HL-60 (cell line): ENCODE measurements around the gene KLC3.

Experiments
- GABPA ChIP-seq: IDR thresholded peaks from 2 replicates; pipeline ENCODE4 v1.6.1; 2012; ENCODE audit warnings: low read depth
- POLR2AphosphoS5 ChIP-seq: IDR thresholded peaks from 2 replicates; pipeline ENCODE4 v1.6.1; 2012; ENCODE audit warnings: low read depth
- SPI1 ChIP-seq: IDR thresholded peaks from 2 replicates; pipeline ENCODE4 v1.6.1; 2012; ENCODE audit warnings: low read depth, mild to moderate bottlenecking, borderline replicate concordance
- TF ChIP-seq, protein P1 (sequence below): IDR thresholded peaks from one replicate; pipeline ENCODE4 v1.5.1; 2011; ENCODE audit warnings: low read length, control low read depth, inconsistent platforms; ENCODE audit not compliant: insufficient read depth
- TF ChIP-seq, protein P2 (sequence below): IDR thresholded peaks from 2 replicates; pipeline ENCODE4 v1.6.1; 2012; ENCODE audit warnings: low read depth; ENCODE audit not compliant: insufficient replicate concordance

DNA sequence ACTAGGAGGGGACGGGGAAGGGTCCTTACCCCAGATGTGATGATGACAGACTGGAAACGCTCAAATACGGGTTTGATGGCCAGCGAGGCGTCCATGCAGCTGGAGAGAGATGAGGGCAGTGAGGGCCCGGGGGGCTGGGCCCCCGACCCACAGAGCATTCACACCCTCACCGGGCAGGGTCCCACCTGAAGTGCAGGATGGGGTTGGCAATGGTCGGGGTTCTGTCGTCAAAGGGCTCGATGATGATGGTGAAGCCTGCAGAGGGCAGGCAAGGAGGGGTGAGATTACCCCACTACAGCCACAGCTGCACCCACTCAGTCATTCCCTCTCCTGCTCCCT, 16.9 kb downstream of the KLC3 start:
- TF ChIP-seq, protein P1, sequence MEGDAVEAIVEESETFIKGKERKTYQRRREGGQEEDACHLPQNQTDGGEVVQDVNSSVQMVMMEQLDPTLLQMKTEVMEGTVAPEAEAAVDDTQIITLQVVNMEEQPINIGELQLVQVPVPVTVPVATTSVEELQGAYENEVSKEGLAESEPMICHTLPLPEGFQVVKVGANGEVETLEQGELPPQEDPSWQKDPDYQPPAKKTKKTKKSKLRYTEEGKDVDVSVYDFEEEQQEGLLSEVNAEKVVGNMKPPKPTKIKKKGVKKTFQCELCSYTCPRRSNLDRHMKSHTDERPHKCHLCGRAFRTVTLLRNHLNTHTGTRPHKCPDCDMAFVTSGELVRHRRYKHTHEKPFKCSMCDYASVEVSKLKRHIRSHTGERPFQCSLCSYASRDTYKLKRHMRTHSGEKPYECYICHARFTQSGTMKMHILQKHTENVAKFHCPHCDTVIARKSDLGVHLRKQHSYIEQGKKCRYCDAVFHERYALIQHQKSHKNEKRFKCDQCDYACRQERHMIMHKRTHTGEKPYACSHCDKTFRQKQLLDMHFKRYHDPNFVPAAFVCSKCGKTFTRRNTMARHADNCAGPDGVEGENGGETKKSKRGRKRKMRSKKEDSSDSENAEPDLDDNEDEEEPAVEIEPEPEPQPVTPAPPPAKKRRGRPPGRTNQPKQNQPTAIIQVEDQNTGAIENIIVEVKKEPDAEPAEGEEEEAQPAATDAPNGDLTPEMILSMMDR = no peak
- TF ChIP-seq SPI1 (no peak), POLR2AphosphoS5 (no peak), GABPA (no peak)
- TF ChIP-seq, protein P2, sequence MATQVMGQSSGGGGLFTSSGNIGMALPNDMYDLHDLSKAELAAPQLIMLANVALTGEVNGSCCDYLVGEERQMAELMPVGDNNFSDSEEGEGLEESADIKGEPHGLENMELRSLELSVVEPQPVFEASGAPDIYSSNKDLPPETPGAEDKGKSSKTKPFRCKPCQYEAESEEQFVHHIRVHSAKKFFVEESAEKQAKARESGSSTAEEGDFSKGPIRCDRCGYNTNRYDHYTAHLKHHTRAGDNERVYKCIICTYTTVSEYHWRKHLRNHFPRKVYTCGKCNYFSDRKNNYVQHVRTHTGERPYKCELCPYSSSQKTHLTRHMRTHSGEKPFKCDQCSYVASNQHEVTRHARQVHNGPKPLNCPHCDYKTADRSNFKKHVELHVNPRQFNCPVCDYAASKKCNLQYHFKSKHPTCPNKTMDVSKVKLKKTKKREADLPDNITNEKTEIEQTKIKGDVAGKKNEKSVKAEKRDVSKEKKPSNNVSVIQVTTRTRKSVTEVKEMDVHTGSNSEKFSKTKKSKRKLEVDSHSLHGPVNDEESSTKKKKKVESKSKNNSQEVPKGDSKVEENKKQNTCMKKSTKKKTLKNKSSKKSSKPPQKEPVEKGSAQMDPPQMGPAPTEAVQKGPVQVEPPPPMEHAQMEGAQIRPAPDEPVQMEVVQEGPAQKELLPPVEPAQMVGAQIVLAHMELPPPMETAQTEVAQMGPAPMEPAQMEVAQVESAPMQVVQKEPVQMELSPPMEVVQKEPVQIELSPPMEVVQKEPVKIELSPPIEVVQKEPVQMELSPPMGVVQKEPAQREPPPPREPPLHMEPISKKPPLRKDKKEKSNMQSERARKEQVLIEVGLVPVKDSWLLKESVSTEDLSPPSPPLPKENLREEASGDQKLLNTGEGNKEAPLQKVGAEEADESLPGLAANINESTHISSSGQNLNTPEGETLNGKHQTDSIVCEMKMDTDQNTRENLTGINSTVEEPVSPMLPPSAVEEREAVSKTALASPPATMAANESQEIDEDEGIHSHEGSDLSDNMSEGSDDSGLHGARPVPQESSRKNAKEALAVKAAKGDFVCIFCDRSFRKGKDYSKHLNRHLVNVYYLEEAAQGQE = no peak
